ENCODE measurements around the gene PSD4. TPM values are rescaled to one million over a fixed set of nuclear protein-coding genes. Genes with fewer than 3 reads are reported as not detected.

Gene PSD4
- total RNA-seq, 1 experiment from 2014 or later = 1.0 TPM

DNA sequence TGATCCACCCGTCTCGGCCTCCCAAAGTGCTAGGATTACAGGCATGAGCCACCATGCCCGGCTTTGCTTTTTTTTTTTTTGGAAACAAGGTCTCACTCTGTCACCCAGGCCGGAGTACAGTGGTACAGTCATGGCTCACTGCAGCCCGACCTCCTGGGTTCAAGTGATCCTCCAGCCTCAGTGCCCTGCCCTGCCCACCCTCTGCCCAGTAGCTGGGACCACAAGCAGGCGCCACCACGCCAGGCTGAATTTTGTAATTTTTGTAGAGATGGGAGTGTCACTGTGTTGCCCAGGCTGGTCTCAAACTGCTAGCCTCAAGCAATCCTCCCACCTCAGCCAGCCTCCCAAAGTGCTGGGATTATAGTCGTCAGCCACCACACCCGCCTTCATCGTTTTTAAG, 11.6 kb upstream of the PSD4 start:
- Histone ChIP-seq H3K14ac (ENCODE audit: insufficient read depth, low read length) (no peak overlapping the region), H3T11ph (ENCODE audit: low read length) (no peak overlapping the region), H4K5ac (ENCODE audit: insufficient read length, low read depth, low read length) (no peak overlapping the region), H2BK15ac (ENCODE audit: low read depth, low read length) (no peak overlapping the region), H4K8ac (replicated peaks; ENCODE audit: insufficient read length, low read depth, low read length) (no peak overlapping the region), H3K4me1 (ENCODE audit: insufficient read depth, low read length) (no peaks in the 10 kb centered on the region), H2BK120ac (ENCODE audit: low read depth, low read length, poor library complexity, severe bottlenecking) (no peak overlapping the region), H2AK5ac (ENCODE audit: insufficient read length, low read length) (no peak overlapping the region), H3K4me2 (ENCODE audit: insufficient read depth, insufficient read length, low read length) (no peak overlapping the region), H3K18ac (ENCODE audit: insufficient read length, low read depth, low read length) (no peak overlapping the region), H2BK20ac (ENCODE audit: low read depth, low read length, poor library complexity, severe bottlenecking) (no peak overlapping the region), H3K4ac (ENCODE audit: low read depth, low read length) (no peak overlapping the region), H2AFZ (ENCODE audit: low read length) (no peak overlapping the region), H4K91ac (ENCODE audit: insufficient read length, low read depth, low read length) (no peak overlapping the region), H3K9me3 (ENCODE audit: control insufficient read depth, low read depth, low read length) (no peaks in the 10 kb centered on the region), H3K79me2 (ENCODE audit: insufficient read depth, low read length) (no peaks in the 10 kb centered on the region), H2BK5ac (ENCODE audit: insufficient read length, low read length) (no peak overlapping the region), H3K27me3 (ENCODE audit: insufficient read depth, low read length) (peaks cover 5% of the 10 kb centered on the region; the same call in 1 of the 2 replicates), H3K23me2 (ENCODE audit: insufficient read length, low read depth, low read length, poor library complexity, severe bottlenecking) (no peaks in the 10 kb centered on the region), H2BK12ac (ENCODE audit: insufficient read length, low read depth, low read length) (no peak overlapping the region), H3K56ac (ENCODE audit: insufficient read length, low read depth, low read length) (no peak overlapping the region), H3K9ac (ENCODE audit: extremely low read depth, insufficient read length, low read length) (no peak overlapping the region), H4K20me1 (ENCODE audit: control insufficient read depth, insufficient read depth, insufficient read length) (no peaks in the 10 kb centered on the region), H3K79me1 (ENCODE audit: insufficient read depth, low read depth, low read length, poor library complexity, severe bottlenecking) (no peaks in the 10 kb centered on the region), H3K23ac (ENCODE audit: insufficient read length, low read depth, low read length) (no peak overlapping the region), H3K27ac (ENCODE audit: insufficient read length, low read depth, low read length) (no peak overlapping the region)
- Mint-ChIP-seq H3K4me3 (no peak overlapping the region), H3K9me3 (no peaks in the 10 kb centered on the region), H3K27ac (no peak overlapping the region), H3K27me3 (ENCODE audit: low read depth) (peaks cover 32% of the 10 kb centered on the region), H3K36me3 (ENCODE audit: insufficient read depth in 1 of 3, low read depth in 3 of 3) (no peaks in the 10 kb centered on the region), H3K4me1 (peaks cover 19 to 22% of the 10 kb centered on the region in 2 experiments)
- no CpG with 5 or more reads among the region's 10 CpGs for WGBS (ENCODE audit: extremely low coverage, insufficient read length, low lambda C conversion rate)
- TF ChIP-seq, protein P1, sequence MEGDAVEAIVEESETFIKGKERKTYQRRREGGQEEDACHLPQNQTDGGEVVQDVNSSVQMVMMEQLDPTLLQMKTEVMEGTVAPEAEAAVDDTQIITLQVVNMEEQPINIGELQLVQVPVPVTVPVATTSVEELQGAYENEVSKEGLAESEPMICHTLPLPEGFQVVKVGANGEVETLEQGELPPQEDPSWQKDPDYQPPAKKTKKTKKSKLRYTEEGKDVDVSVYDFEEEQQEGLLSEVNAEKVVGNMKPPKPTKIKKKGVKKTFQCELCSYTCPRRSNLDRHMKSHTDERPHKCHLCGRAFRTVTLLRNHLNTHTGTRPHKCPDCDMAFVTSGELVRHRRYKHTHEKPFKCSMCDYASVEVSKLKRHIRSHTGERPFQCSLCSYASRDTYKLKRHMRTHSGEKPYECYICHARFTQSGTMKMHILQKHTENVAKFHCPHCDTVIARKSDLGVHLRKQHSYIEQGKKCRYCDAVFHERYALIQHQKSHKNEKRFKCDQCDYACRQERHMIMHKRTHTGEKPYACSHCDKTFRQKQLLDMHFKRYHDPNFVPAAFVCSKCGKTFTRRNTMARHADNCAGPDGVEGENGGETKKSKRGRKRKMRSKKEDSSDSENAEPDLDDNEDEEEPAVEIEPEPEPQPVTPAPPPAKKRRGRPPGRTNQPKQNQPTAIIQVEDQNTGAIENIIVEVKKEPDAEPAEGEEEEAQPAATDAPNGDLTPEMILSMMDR (conservative IDR thresholded peaks at IDR 0.05) = no peak
- DNase-seq = no peak
